ENCODE data around the gene ERBB4.

DNA sequence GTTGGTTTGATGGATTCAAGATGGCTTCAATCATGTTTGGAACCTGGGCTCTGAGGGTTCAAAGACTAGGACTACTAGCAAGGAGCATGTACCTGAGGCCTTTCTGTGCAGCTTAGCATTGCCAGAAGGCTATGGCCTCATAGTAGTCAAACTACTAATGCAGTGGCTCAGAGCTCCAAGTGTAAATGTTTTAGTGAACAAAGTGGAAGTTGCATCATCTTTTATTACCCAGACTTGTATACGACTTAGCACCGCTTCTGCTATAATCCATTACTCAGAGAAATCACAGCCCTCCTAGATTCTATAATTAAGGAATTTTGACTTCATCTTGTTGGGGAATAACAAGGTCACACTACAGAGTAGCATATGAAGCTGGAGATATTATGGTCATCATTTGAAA, 210.5 kb downstream of the ERBB4 start:
- TF ChIP-seq, protein P1, sequence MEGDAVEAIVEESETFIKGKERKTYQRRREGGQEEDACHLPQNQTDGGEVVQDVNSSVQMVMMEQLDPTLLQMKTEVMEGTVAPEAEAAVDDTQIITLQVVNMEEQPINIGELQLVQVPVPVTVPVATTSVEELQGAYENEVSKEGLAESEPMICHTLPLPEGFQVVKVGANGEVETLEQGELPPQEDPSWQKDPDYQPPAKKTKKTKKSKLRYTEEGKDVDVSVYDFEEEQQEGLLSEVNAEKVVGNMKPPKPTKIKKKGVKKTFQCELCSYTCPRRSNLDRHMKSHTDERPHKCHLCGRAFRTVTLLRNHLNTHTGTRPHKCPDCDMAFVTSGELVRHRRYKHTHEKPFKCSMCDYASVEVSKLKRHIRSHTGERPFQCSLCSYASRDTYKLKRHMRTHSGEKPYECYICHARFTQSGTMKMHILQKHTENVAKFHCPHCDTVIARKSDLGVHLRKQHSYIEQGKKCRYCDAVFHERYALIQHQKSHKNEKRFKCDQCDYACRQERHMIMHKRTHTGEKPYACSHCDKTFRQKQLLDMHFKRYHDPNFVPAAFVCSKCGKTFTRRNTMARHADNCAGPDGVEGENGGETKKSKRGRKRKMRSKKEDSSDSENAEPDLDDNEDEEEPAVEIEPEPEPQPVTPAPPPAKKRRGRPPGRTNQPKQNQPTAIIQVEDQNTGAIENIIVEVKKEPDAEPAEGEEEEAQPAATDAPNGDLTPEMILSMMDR (conservative IDR thresholded peaks at IDR 0.05; ENCODE audit: low read depth, low read length) = no peak
- TF ChIP-seq EZH2 (IDR thresholded peaks at IDR 0.05; ENCODE audit: borderline replicate concordance, low read depth, low read length, poor library complexity, severe bottlenecking) = no peak
